ENCODE measurements around the gene HRH1. TPM values are rescaled to one million over a fixed set of nuclear protein-coding genes. Genes with fewer than 3 reads are reported as not detected.
"Not testable (repeated sequence)": the region's sequence is repeated elsewhere in the genome, so short reads cannot be mapped to it uniquely, and the experiment has no call there.

HRH1 gene
- 1 to 10 TPM; 2.3 to 6.5 (median 3.6) TPM for total RNA-seq

GRCh38 chr3:11154036-11154952 is at the start of gene HRH1:
Gene HRH1, plus strand, starts transcription at chr3:11154493. Its CDS starts 104,545 bp downstream, at chr3:11259038.
- Mint-ChIP-seq H3K4me1 (ENCODE audit: low read depth) (peaks cover 13% of the 10 kb centered on the region), H3K9me3 (no peaks in the 10 kb centered on the region), H3K27me3 (ENCODE audit: low read depth) (peaks cover 48% of the 10 kb centered on the region), H3K36me3 (ENCODE audit: insufficient read depth) (no peaks in the 10 kb centered on the region), H3K4me3 (peak within 1 kb of the TSS; percentile 33)
- ATAC-seq (peak; percentile 48 to 60), DNase-seq (no peak)

- DNase-seq; H3K9me3 Mint-ChIP-seq; H3K4me1 Mint-ChIP-seq (ENCODE audit: low read depth); H3K36me3 Mint-ChIP-seq (ENCODE audit: insufficient read depth); ATAC-seq; H3K4me3 Mint-ChIP-seq: not testable (repeated sequence)
- H3K27me3 Mint-ChIP-seq (ENCODE audit: low read depth), result peaks cover 35% of the 10 kb centered on the region
These were observed 41.0 kb upstream of the HRH1 start for GRCh38 chr3:11113316-11113715.

GRCh38 chr3:11115548-11115947 is 38.7 kb upstream of the HRH1 start:
- Mint-ChIP-seq H3K36me3 (ENCODE audit: insufficient read depth) (no peaks in the 10 kb centered on the region), H3K27me3 (ENCODE audit: low read depth) (peaks cover 30% of the 10 kb centered on the region), H3K4me3 (no peak overlapping the region)

GRCh38 chr3:11116336-11117059 is 37.8 kb upstream of the HRH1 start:
- no peaks in the 10 kb centered on the region for H3K36me3 Mint-ChIP-seq (ENCODE audit: insufficient read depth)
- H3K27me3 Mint-ChIP-seq (ENCODE audit: low read depth), result peaks cover 28% of the 10 kb centered on the region
- DNase-seq, result no peak
- peaks cover 5% of the 10 kb centered on the region for H3K9me3 Mint-ChIP-seq
- ATAC-seq, result no peak
- no peaks in the 10 kb centered on the region for H3K4me1 Mint-ChIP-seq (ENCODE audit: low read depth)
- H3K4me3 Mint-ChIP-seq, result no peak overlapping the region

More at GRCh38 chr3:11115548-11115947, 38.7 kb upstream of the HRH1 start:
- Mint-ChIP-seq H3K9me3 (peaks cover 5% of the 10 kb centered on the region), H3K4me1 (ENCODE audit: low read depth) (no peaks in the 10 kb centered on the region)
- DNase-seq (no peak), ATAC-seq (no peak)

- DNase-seq (no peak), ATAC-seq (no peak)
- peaks cover 5% of the 10 kb centered on the region for H3K9me3 Mint-ChIP-seq
- no peaks in the 10 kb centered on the region for H3K36me3 Mint-ChIP-seq (ENCODE audit: insufficient read depth)
- H3K27me3 Mint-ChIP-seq (ENCODE audit: low read depth), result peaks cover 26% of the 10 kb centered on the region
- no peak overlapping the region for H3K4me3 Mint-ChIP-seq
- H3K4me1 Mint-ChIP-seq (ENCODE audit: low read depth), result no peaks in the 10 kb centered on the region
These were observed 36.7 kb upstream of the HRH1 start for GRCh38 chr3:11117591-11117990.

- H3K4me1 Mint-ChIP-seq (ENCODE audit: low read depth), result no peaks in the 10 kb centered on the region
- peaks cover 24% of the 10 kb centered on the region for H3K27me3 Mint-ChIP-seq (ENCODE audit: low read depth)
- ATAC-seq (no peak), DNase-seq (no peak)
- H3K36me3 Mint-ChIP-seq (ENCODE audit: insufficient read depth), result no peaks in the 10 kb centered on the region
- peaks cover 5% of the 10 kb centered on the region for H3K9me3 Mint-ChIP-seq
- no peak overlapping the region for H3K4me3 Mint-ChIP-seq
These were observed 36.1 kb upstream of the HRH1 start for GRCh38 chr3:11118181-11118682.

GRCh38 chr3:11120091-11120805 is 34.0 kb upstream of the HRH1 start:
- Mint-ChIP-seq H3K36me3 (ENCODE audit: insufficient read depth) (no peaks in the 10 kb centered on the region), H3K27me3 (ENCODE audit: low read depth) (peaks cover 23% of the 10 kb centered on the region), H3K4me1 (ENCODE audit: low read depth) (no peaks in the 10 kb centered on the region), H3K9me3 (no peaks in the 10 kb centered on the region), H3K4me3 (no peak overlapping the region)
- ATAC-seq (no peak), DNase-seq (no peak)

- DNase-seq, result no peak
- Mint-ChIP-seq H3K4me3 (no peak overlapping the region), H3K36me3 (ENCODE audit: insufficient read depth) (no peaks in the 10 kb centered on the region), H3K9me3 (no peaks in the 10 kb centered on the region), H3K27me3 (ENCODE audit: low read depth) (peaks cover 11% of the 10 kb centered on the region), H3K4me1 (ENCODE audit: low read depth) (no peaks in the 10 kb centered on the region)
- ATAC-seq, result no peak
These were observed 27.6 kb upstream of the HRH1 start for GRCh38 chr3:11126653-11127052.

- no peak for DNase-seq
- H3K4me1 Mint-ChIP-seq (ENCODE audit: low read depth), result no peaks in the 10 kb centered on the region
- ATAC-seq, result peak; percentile 70 to 74
- peaks cover 8% of the 10 kb centered on the region for H3K27me3 Mint-ChIP-seq (ENCODE audit: low read depth)
- H3K36me3 Mint-ChIP-seq (ENCODE audit: insufficient read depth), result no peaks in the 10 kb centered on the region
- H3K9me3 Mint-ChIP-seq, result no peaks in the 10 kb centered on the region
- no peak overlapping the region for H3K4me3 Mint-ChIP-seq
These were observed 25.3 kb upstream of the HRH1 start for GRCh38 chr3:11128682-11129632.

GRCh38 chr3:11130385-11130784 is 23.9 kb upstream of the HRH1 start:
- H3K4me3 Mint-ChIP-seq, result no peak overlapping the region
- DNase-seq (no peak), ATAC-seq (no peak)
- H3K4me1 Mint-ChIP-seq (ENCODE audit: low read depth), result no peaks in the 10 kb centered on the region
- no peaks in the 10 kb centered on the region for H3K36me3 Mint-ChIP-seq (ENCODE audit: insufficient read depth)
- H3K9me3 Mint-ChIP-seq, result no peaks in the 10 kb centered on the region
- H3K27me3 Mint-ChIP-seq (ENCODE audit: low read depth), result peaks cover 7% of the 10 kb centered on the region

- H3K4me3 Mint-ChIP-seq, result no peak overlapping the region
- H3K27me3 Mint-ChIP-seq (ENCODE audit: low read depth), result peaks cover 2% of the 10 kb centered on the region
- H3K4me1 Mint-ChIP-seq (ENCODE audit: low read depth), result no peaks in the 10 kb centered on the region
- no peak for DNase-seq
- no peak for ATAC-seq
- H3K9me3 Mint-ChIP-seq, result no peaks in the 10 kb centered on the region
- no peaks in the 10 kb centered on the region for H3K36me3 Mint-ChIP-seq (ENCODE audit: insufficient read depth)
These were observed 22.9 kb upstream of the HRH1 start for GRCh38 chr3:11131371-11131770.

GRCh38 chr3:11131886-11132285 is 22.4 kb upstream of the HRH1 start:
- not testable (repeated sequence) for H3K4me1 Mint-ChIP-seq (ENCODE audit: low read depth); H3K36me3 Mint-ChIP-seq (ENCODE audit: insufficient read depth); H3K27me3 Mint-ChIP-seq (ENCODE audit: low read depth); ATAC-seq; H3K4me3 Mint-ChIP-seq; DNase-seq; H3K9me3 Mint-ChIP-seq

GRCh38 chr3:11132861-11133260 is 21.4 kb upstream of the HRH1 start:
- no peak for ATAC-seq
- no peaks in the 10 kb centered on the region for H3K36me3 Mint-ChIP-seq (ENCODE audit: insufficient read depth)
- H3K27me3 Mint-ChIP-seq (ENCODE audit: low read depth), result peaks cover 2% of the 10 kb centered on the region
- no peak overlapping the region for H3K4me3 Mint-ChIP-seq
- H3K9me3 Mint-ChIP-seq, result no peaks in the 10 kb centered on the region
- DNase-seq, result no peak
- no peaks in the 10 kb centered on the region for H3K4me1 Mint-ChIP-seq (ENCODE audit: low read depth)

All from activated T-cell treated with anti-CD3 and anti-CD28 coated beads, Interleukin-2, amount 50 U/mL, for 4 hours (primary cell).